SK-N-SH (cell line): ENCODE measurements around the gene DIP2A. TPM values are rescaled to one million over a fixed set of nuclear protein-coding genes. Genes with fewer than 3 reads are reported as not detected.

ENCODE experiments used
- CTCF ChIA-PET: fragments of 300-600, 350-600 bp; formaldehyde crosslinking; extraction: SDS; loops from one replicate; lab custom pipeline; 2021; lab: Yijun Ruan, JAX
- POLR2A ChIA-PET: fragments of 350-600 bp; sonication (Branson Sonifier 250); formaldehyde crosslinking; extraction: SDS; loops from one replicate; lab custom pipeline; 2020; ENCODE audit warnings: antibody characterized with exemption, inconsistent platforms; lab: Yijun Ruan, JAX
- DNase-seq: peaks from one replicate; pipeline ENCODE4 v3.0.0; 2012
- H2AFZ ChIP-seq: fragments of 200-600 bp; sonication (generic); 2 replicates; pipeline ENCODE4 v1.8.1; 2016; ENCODE audit warnings: antibody characterized with exemption, mild to moderate bottlenecking, low read depth
- H3F3A ChIP-seq: fragments of 200-600 bp; sonication (generic); replicated peaks from 2 replicates; pipeline ENCODE3; 2016; ENCODE audit warnings: antibody characterized with exemption, mild to moderate bottlenecking; ENCODE audit not compliant: insufficient read depth
- H3K27ac ChIP-seq, 2 experiments: fragments of 200-500 bp in 1 of 2; fragments of 200-600 bp in 1 of 2; sonication (Bioruptor generic) in 1 of 2; sonication (generic), shearing (Covaris generic) in 1 of 2; 2 replicates each; pipeline versions ENCODE4 v1.5.1 to v1.6.1; 2014 to 2016; ENCODE audit warnings: low read depth in 2 of 2, inconsistent platforms in 1 of 2, low read length in 1 of 2, mild to moderate bottlenecking in 1 of 2, mixed read lengths in 1 of 2
- H3K27me3 ChIP-seq: fragments of 200-600 bp; sonication (generic), shearing (Covaris generic); 2 replicates; pipeline ENCODE4 v1.6.1; 2016; ENCODE audit warnings: mixed run types; ENCODE audit not compliant: insufficient read depth
- H3K36me3 ChIP-seq, 2 experiments: fragments of 200-500 bp in 1 of 2; fragments of 200-600 bp in 1 of 2; sonication (Bioruptor generic) in 1 of 2; sonication (generic) in 1 of 2; replicated peaks in 1 of 2; 2 replicates each; pipeline versions ENCODE3 to v1.5.1; 2014 to 2016; ENCODE audit warnings: low read length in 1 of 2, mild to moderate bottlenecking in 1 of 2; ENCODE audit not compliant: insufficient read depth in 2 of 2, control insufficient read depth in 1 of 2
- H3K4me1 ChIP-seq, 2 experiments: fragments of 200-500 bp in 1 of 2; fragments of 200-600 bp in 1 of 2; sonication (Bioruptor generic) in 1 of 2; sonication (generic), shearing (Covaris generic) in 1 of 2; 2 replicates each; pipeline versions ENCODE4 v1.5.1 to v1.6.1; 2014 to 2016; ENCODE audit warnings: low read depth in 1 of 2, low read length in 1 of 2, mixed run types in 1 of 2; ENCODE audit not compliant: insufficient read depth in 2 of 2, control insufficient read depth in 1 of 2
- H3K4me2 ChIP-seq: fragments of 200-600 bp; sonication (generic), shearing (Covaris generic); 2 replicates; pipeline ENCODE4 v1.6.1; 2017; ENCODE audit warnings: mixed run types
- H3K4me3 ChIP-seq, 2 experiments: fragments of 200-500 bp in 1 of 2; fragments of 200-600 bp in 1 of 2; sonication (Bioruptor generic) in 1 of 2; sonication (generic), shearing (Covaris generic) in 1 of 2; 2 replicates each; pipeline versions ENCODE4 v1.5.1 to v1.8.1; 2014 to 2016; ENCODE audit warnings: low read depth in 2 of 2, inconsistent platforms in 1 of 2, low read length in 1 of 2, mild to moderate bottlenecking in 1 of 2, mixed read lengths in 1 of 2, moderate library complexity in 1 of 2
- H3K79me2 ChIP-seq: fragments of 200-600 bp; sonication (generic); 2 replicates; pipeline ENCODE4 v1.8.1; 2017; ENCODE audit warnings: mild to moderate bottlenecking; ENCODE audit not compliant: insufficient read depth
- H3K9ac ChIP-seq: fragments of 200-600 bp; sonication (generic); 2 replicates; pipeline ENCODE4 v1.6.1; 2017; ENCODE audit warnings: mixed run types
- H3K9me2 ChIP-seq: fragments of 200-600 bp; sonication (generic); 2 replicates; pipeline ENCODE4 v1.6.1; 2017; ENCODE audit warnings: mixed run types
- H3K9me3 ChIP-seq: fragments of 200-600 bp; sonication (generic); 2 replicates; pipeline ENCODE4 v1.6.1; 2017; ENCODE audit warnings: mixed run types, mild to moderate bottlenecking, moderate library complexity
- H4K20me1 ChIP-seq: fragments of 200-600 bp; sonication (generic); 2 replicates; pipeline ENCODE4 v1.6.1; 2017; ENCODE audit warnings: mild to moderate bottlenecking, mixed run types; ENCODE audit not compliant: insufficient read depth
- CHD2 ChIP-seq: fragments of 150-350 bp; IDR thresholded peaks from 2 replicates; pipeline ENCODE4 v1.6.1; 2018; ENCODE audit warnings: low read length; ENCODE audit not compliant: partially characterized antibody
- CTCF ChIP-seq: fragments of 200-600 bp; sonication (generic); IDR thresholded peaks from 2 replicates; pipeline ENCODE4 v1.6.1; 2017; ENCODE audit warnings: antibody characterized with exemption, mild to moderate bottlenecking, moderate library complexity
- FOXJ3 ChIP-seq: sonication (generic); formaldehyde crosslinking; IDR thresholded peaks from 2 replicates; pipeline ENCODE4 v1.5.1; 2020; ENCODE audit warnings: mild to moderate bottlenecking, missing genetic modification reagents
- GABPA ChIP-seq: IDR thresholded peaks from 2 replicates; pipeline ENCODE4 v1.4.0; 2012; ENCODE audit warnings: low read depth, mild to moderate bottlenecking
- GATA2 ChIP-seq: sonication (generic); formaldehyde crosslinking; IDR thresholded peaks from 2 replicates; pipeline ENCODE4 v1.5.0; 2020; ENCODE audit warnings: mild to moderate bottlenecking, missing genetic modification reagents
- MEF2A ChIP-seq: IDR thresholded peaks from 2 replicates; pipeline ENCODE4 v1.4.0; 2012; ENCODE audit warnings: low read depth, borderline replicate concordance
- MXI1 ChIP-seq: IDR thresholded peaks from 2 replicates; pipeline ENCODE4 v1.6.1; 2012; ENCODE audit warnings: mild to moderate bottlenecking, low read depth, low read length, improper control_type of control experiment
- NFIC ChIP-seq: IDR thresholded peaks from 2 replicates; pipeline ENCODE4 v1.4.0; 2012; ENCODE audit warnings: borderline replicate concordance
- RCOR1 ChIP-seq: fragments of 150-350 bp; IDR thresholded peaks from 2 replicates; pipeline ENCODE4 v1.6.1; 2017; ENCODE audit warnings: antibody characterized with exemption, low read length
- REST ChIP-seq: IDR thresholded peaks from 2 replicates; pipeline ENCODE4 v1.6.1; 2012; ENCODE audit warnings: mild to moderate bottlenecking, low read depth, low read length, moderate library complexity
- TAF1 ChIP-seq: IDR thresholded peaks from 2 replicates; pipeline ENCODE4 v1.6.1; 2012; ENCODE audit warnings: low read depth, mild to moderate bottlenecking, low read length, moderate library complexity, borderline replicate concordance
- YY1 ChIP-seq: IDR thresholded peaks from 2 replicates; pipeline ENCODE4 v1.4.0; 2012; ENCODE audit warnings: low read depth, mild to moderate bottlenecking
- WGBS: methylation state at CpG from one replicate; pipeline ENCODE4 v1.1.6; 2017; ENCODE audit warnings: low lambda C conversion rate; 5-methylcytosine and 5-hydroxymethylcytosine counted together
- polyA plus RNA-seq, 3 experiments: library from polyadenylated mRNA; depleted of rRNA; stranded (reverse); fragments of >200 nt; gene quantifications; 2 replicates each; pipeline ENCODE4 v1.2.3, GENCODE V29; 2012
- TF ChIP-seq, protein P1 (sequence below): IDR thresholded peaks from 2 replicates; pipeline ENCODE4; 2012

Gene DIP2A
- polyA plus RNA-seq, 1 of the 3 experiments (the other 2 are of a cell fraction) = 26.9 TPM

DNA sequence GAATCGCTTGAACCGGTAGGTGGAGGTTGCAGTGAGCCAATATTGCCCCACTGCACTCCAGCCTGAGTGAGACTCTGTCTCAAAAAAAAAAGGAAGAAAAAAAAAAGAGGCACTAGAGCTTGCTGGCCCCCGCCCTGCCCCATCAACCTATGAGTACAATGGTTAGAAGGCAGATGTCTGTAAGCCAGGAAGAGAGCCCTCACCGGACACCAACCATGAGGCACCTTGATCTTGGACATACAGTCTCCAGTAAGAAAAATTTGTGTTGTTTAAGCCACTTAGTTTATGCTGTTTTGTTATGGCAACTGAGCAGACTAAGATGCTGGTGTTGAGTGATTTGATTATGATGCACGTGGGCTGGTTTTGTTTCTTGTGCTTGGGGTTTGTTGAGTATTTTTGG is 34.2 kb downstream of the DIP2A start (continued):
- TF ChIP-seq, protein P1, sequence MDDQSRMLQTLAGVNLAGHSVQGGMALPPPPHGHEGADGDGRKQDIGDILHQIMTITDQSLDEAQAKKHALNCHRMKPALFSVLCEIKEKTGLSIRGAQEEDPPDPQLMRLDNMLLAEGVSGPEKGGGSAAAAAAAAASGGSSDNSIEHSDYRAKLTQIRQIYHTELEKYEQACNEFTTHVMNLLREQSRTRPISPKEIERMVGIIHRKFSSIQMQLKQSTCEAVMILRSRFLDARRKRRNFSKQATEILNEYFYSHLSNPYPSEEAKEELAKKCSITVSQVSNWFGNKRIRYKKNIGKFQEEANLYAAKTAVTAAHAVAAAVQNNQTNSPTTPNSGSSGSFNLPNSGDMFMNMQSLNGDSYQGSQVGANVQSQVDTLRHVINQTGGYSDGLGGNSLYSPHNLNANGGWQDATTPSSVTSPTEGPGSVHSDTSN = no peak
- TF ChIP-seq GATA2 (CRISPR knock-in tag) = no peak
- TF ChIP-seq CTCF = no peak
- TF ChIP-seq NFIC = no peak
- TF ChIP-seq RCOR1 = no peak
- TF ChIP-seq, all 33 proteins: peak for 0

DNA sequence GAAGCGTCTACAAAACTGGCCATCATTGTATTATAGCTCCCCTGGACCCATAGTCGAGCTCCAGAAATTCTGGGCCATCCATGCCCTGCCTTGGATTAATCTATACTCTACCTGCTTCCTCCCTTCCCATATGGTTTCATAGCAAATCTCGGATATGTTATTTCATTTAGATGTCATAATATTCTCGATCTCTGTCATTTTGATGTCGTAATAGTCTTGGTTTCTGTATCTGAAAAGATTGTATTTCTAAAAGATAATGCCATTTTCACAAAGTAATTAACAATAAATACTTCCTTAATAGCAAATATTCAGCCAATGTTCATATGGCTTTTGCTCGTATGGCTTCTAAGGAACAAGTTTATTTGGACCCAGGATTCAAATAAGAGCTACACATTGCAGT is 35.1 kb downstream of the DIP2A start:
- no peaks in the 10 kb centered on the region for H3K27me3 ChIP-seq
- DNase-seq = no peak
- TF ChIP-seq CHD2 (no peak), YY1 (no peak), GABPA (no peak), FOXJ3 (CRISPR knock-in tag) (no peak), MXI1 (no peak), REST (no peak), TAF1 (no peak), MEF2A (no peak)
- TF ChIP-seq, protein P1 = no peak
- no peaks in the 10 kb centered on the region; a peak in 1 of 4 replicates for H3K4me1 ChIP-seq
- H2AFZ ChIP-seq = no peak overlapping the region
- CTCF ChIA-PET = no interaction called here
- H4K20me1 ChIP-seq = no peaks in the 10 kb centered on the region
- no peaks in the 10 kb centered on the region for H3K9me3 ChIP-seq
- H3K9ac ChIP-seq = no peak overlapping the region
- peaks cover 27% of the 10 kb centered on the region for H3K79me2 ChIP-seq
- peaks cover 37 to 52% of the 10 kb centered on the region in 2 experiments for H3K36me3 ChIP-seq
- POLR2A ChIA-PET = no interaction called here
- no peak overlapping the region for H3K4me2 ChIP-seq
- H3K9me2 ChIP-seq = no peaks in the 10 kb centered on the region
- WGBS = 94% methylated on average over 6 of the region's 6 CpGs
- H3K27ac ChIP-seq = no peak overlapping the region
- H3F3A ChIP-seq = no peaks in the 10 kb centered on the region
- no peak overlapping the region for H3K4me3 ChIP-seq
